Erythroblast (primary cell): ENCODE results near the gene EOMES.

Source experiments
- GATA1 ChIP-seq: IDR thresholded peaks from 2 replicates; pipeline ENCODE4 v1.6.1; 2011; ENCODE audit warnings: low read depth, mild to moderate bottlenecking, control low read depth, low read length, moderate library complexity
- POLR2A ChIP-seq: IDR thresholded peaks from 2 replicates; pipeline ENCODE4 v1.6.1; 2011; ENCODE audit warnings: mild to moderate bottlenecking, low read length

DNA sequence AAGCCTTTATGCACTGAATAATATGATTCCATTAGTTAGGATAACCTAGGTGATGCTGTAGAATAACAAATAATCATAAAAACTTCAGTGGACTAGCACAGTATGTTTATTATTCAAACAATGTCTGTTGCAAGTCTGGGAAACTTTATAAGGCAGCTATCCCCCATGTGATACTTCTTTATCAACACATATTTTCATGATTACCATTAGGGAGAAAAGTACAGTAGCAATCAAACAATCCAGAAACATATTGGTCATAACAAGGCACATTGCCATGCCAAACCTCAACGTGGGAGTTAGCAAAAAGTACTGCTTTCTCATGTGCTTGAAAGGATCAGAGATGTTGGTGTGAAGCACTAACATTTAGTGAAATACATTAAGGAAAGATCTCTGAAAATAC lies 35.5 kb downstream of the EOMES start:
- TF ChIP-seq POLR2A (no peak), GATA1 (no peak)
